Common myeloid progenitor, CD34-positive (primary cell): ENCODE measurements around the gene CEP170B.

Experiments
- CTCF ChIA-PET: fragments of 350-600 bp; sonication (Branson Sonifier 250); formaldehyde crosslinking; loops from one replicate; lab custom pipeline; 2021; ENCODE audit warnings: antibody characterized with exemption; lab: Charles Lee
- POLR2A ChIA-PET: fragments of 350-600 bp; sonication (Branson Sonifier 250); formaldehyde crosslinking; loops from one replicate; lab custom pipeline; 2021; ENCODE audit warnings: antibody characterized with exemption; lab: Charles Lee
- DNase-seq, 3 donors: peaks; one replicate each; pipeline versions ENCODE4 v3.0.0 to v3.0.0-alpha.2; 2013
- H3K27ac ChIP-seq, 2 experiments: 1 replicate in 1 of 2; 2 replicates in 1 of 2; pipeline ENCODE4 v1.7.0; 2013; ENCODE audit warnings: inconsistent platforms in 2 of 2, low read length in 2 of 2, mild to moderate bottlenecking in 2 of 2, low read depth in 1 of 2, moderate library complexity in 1 of 2; ENCODE audit not compliant: severe bottlenecking in 2 of 2, insufficient read depth in 1 of 2, poor library complexity in 1 of 2
- H3K27me3 ChIP-seq, 5 experiments: replicated peaks in 2 of 5; 1 replicate in 3 of 5; 2 replicates in 2 of 5; pipeline versions ENCODE4 v1.6.1 to v1.7.0; 2013; ENCODE audit warnings: low read length in 4 of 5, mild to moderate bottlenecking in 2 of 5, moderate library complexity in 2 of 5, inconsistent platforms in 1 of 5; ENCODE audit not compliant: insufficient read depth in 5 of 5, control insufficient read depth in 4 of 5
- H3K36me3 ChIP-seq, 4 experiments: 1 replicate in 2 of 4; 2 replicates in 2 of 4; pipeline versions ENCODE4 v1.6.1 to v1.7.0; 2013; ENCODE audit warnings: low read length in 3 of 4, control low read depth in 1 of 4, mild to moderate bottlenecking in 1 of 4; ENCODE audit not compliant: control insufficient read depth in 4 of 4, insufficient read depth in 4 of 4
- H3K4me1 ChIP-seq, 4 experiments: 1 replicate in 3 of 4; 2 replicates in 1 of 4; pipeline versions ENCODE4 v1.6.1 to v1.7.1; 2013; ENCODE audit warnings: low read length in 3 of 4, mild to moderate bottlenecking in 3 of 4, control low read depth in 1 of 4, inconsistent platforms in 1 of 4, moderate library complexity in 1 of 4; ENCODE audit not compliant: control insufficient read depth in 4 of 4, insufficient read depth in 4 of 4; ENCODE audit errors: control extremely low read depth in 1 of 4
- H3K4me3 ChIP-seq, 7 experiments: 1 replicate in 4 of 7; 2 replicates in 3 of 7; pipeline versions ENCODE4 v1.5.1 to v1.7.0; 2013; ENCODE audit warnings: mild to moderate bottlenecking in 7 of 7, low read length in 6 of 7, moderate library complexity in 6 of 7, inconsistent platforms in 2 of 7, low read depth in 2 of 7, control low read depth in 1 of 7; ENCODE audit not compliant: insufficient read depth in 4 of 7, control insufficient read depth in 1 of 7; ENCODE audit errors: extremely low read depth in 1 of 7
- H3K9me3 ChIP-seq, 5 experiments: 1 replicate in 4 of 5; 2 replicates in 1 of 5; pipeline versions ENCODE4 v1.6.1 to v1.7.1; 2013; ENCODE audit warnings: low read length in 4 of 5, mild to moderate bottlenecking in 2 of 5, inconsistent platforms in 1 of 5, low read depth in 1 of 5, moderate library complexity in 1 of 5; ENCODE audit not compliant: control insufficient read depth in 4 of 5, insufficient read depth in 2 of 5; ENCODE audit errors: control extremely low read depth in 1 of 5
- WGBS: methylation state at CpG from one replicate; pipeline ENCODE4 v1.1.5; 2013; ENCODE audit not compliant: insufficient coverage; 5-methylcytosine and 5-hydroxymethylcytosine counted together

CEP170B gene

GRCh38 chr14:104863131-104863862 lies 1.8 kb upstream of the CEP170B start:
- no peak overlapping the region for H3K4me3 ChIP-seq

DNA sequence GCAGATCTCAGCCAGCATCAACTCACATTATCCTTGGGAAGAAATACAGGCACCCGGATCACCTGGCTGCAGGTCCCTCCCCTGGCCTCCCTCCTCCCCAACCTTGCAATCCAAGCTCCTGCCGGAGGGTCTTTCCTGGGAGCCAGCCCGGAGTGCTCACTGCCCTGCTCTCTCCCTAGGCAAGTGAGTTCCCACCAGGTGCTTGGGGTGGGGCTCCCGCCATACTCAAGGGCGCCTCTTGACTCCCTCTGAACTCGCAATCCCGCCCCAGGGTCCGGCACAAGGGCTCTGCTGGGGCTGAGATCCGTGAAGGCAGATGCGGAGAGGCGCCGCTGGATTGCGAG lies 1.2 kb upstream of the CEP170B start:
- H3K9me3 ChIP-seq: no peaks in the 10 kb centered on the region
- H3K36me3 ChIP-seq: no peaks in the 10 kb centered on the region
- no peak for DNase-seq
- no peak overlapping the region for H3K27ac ChIP-seq
- ChIA-PET CTCF (no interaction called here), POLR2A (no interaction called here)
- H3K4me1 ChIP-seq: peaks cover 0 to 20% (median 15%) of the 10 kb centered on the region in 4 experiments
- 10% methylated on average over 13 of the region's 13 CpGs for WGBS
- H3K4me3 ChIP-seq: peak overlapping the region in 2 of 7 experiments; percentile 46 to 57
- H3K27me3 ChIP-seq: peaks cover 0 to 57% (median 26%) of the 10 kb centered on the region in 5 experiments

More at GRCh38 chr14:104863131-104863862, 1.8 kb upstream of the CEP170B start:
- POLR2A ChIA-PET: no interaction called here
- Histone ChIP-seq H3K9me3 (no peaks in the 10 kb centered on the region), H3K27ac (no peak overlapping the region), H3K4me1 (peaks cover 0 to 20% (median 15%) of the 10 kb centered on the region in 4 experiments), H3K36me3 (no peaks in the 10 kb centered on the region), H3K27me3 (peaks cover 0 to 54% (median 26%) of the 10 kb centered on the region in 5 experiments)
- 67% methylated on average over 8 of the region's 13 CpGs for WGBS
- CTCF ChIA-PET: no interaction called here
- no peak for DNase-seq

GRCh38 chr14:104864267-104865080 lies 594 bp upstream of the CEP170B start:
- H3K27ac ChIP-seq: no peak overlapping the region
- ChIA-PET POLR2A (no interaction called here), CTCF (no interaction called here)
- peak overlapping the region in 5 of 7 experiments; percentile 42 to 57 (median 46) for H3K4me3 ChIP-seq
- H3K27me3 ChIP-seq: peaks cover 0 to 57% (median 26%) of the 10 kb centered on the region in 5 experiments
- DNase-seq: peak in 2 of 3 donors; percentile 50 to 52
- 3% methylated on average over 35 of the region's 70 CpGs for WGBS
- no peaks in the 10 kb centered on the region for H3K9me3 ChIP-seq
- H3K4me1 ChIP-seq: peaks cover 0 to 20% (median 15%) of the 10 kb centered on the region in 4 experiments
- no peaks in the 10 kb centered on the region for H3K36me3 ChIP-seq

DNA sequence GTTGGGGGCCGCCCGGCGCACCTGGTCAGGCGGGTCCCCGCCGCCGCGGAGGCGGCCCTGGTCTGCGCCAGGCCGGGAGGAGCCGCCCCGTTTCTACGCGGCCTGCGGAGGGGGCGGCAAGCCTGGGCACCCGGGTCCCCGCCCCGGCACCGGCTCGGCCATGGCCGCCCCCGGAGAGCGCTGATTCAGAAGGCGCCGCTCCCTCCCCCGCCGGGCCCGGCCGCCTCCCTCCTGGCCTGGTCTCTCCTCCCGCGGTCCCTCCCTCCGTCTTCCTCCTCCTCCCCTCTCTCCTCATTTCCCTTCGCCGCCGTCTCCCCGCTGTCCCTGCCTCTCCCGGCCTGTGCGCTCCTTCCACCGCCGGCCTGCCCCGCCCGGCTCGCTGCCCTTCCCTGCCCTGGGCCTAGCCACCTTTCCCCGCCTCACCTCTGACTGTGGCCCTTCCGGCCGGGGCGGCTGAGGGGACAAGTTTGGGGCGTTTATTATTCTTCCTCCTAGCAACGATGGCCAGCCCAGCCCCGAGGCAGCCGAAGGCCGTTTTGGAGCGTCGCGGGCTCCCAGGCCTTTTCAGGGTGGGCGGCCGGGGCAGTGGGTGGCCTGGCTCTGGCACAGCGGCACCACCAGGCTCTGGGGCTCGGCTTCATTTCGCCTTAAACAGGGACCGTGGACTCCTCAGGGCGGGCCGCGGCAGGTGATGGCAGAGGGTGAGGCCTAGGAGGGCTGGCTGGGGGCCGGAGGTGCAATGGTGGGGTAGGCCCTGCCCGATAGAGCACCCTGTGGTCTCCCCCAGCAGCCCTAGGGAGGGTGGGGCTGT lies 768 bp downstream of the CEP170B start:
- peak in 2 of 3 donors; percentile 10 to 14 for DNase-seq
- Histone ChIP-seq H3K9me3 (no peaks in the 10 kb centered on the region), H3K27ac (no peak overlapping the region), H3K27me3 (peaks cover 0 to 57% (median 26%) of the 10 kb centered on the region in 5 experiments), H3K36me3 (no peaks in the 10 kb centered on the region), H3K4me3 (peak overlapping the region; percentile 13 to 73 (median 57)), H3K4me1 (peaks cover 0 to 20% (median 15%) of the 10 kb centered on the region in 4 experiments)
- WGBS: 5% methylated on average over 54 of the region's 68 CpGs
- POLR2A ChIA-PET: no interaction called here
- CTCF ChIA-PET: no interaction called here

DNA sequence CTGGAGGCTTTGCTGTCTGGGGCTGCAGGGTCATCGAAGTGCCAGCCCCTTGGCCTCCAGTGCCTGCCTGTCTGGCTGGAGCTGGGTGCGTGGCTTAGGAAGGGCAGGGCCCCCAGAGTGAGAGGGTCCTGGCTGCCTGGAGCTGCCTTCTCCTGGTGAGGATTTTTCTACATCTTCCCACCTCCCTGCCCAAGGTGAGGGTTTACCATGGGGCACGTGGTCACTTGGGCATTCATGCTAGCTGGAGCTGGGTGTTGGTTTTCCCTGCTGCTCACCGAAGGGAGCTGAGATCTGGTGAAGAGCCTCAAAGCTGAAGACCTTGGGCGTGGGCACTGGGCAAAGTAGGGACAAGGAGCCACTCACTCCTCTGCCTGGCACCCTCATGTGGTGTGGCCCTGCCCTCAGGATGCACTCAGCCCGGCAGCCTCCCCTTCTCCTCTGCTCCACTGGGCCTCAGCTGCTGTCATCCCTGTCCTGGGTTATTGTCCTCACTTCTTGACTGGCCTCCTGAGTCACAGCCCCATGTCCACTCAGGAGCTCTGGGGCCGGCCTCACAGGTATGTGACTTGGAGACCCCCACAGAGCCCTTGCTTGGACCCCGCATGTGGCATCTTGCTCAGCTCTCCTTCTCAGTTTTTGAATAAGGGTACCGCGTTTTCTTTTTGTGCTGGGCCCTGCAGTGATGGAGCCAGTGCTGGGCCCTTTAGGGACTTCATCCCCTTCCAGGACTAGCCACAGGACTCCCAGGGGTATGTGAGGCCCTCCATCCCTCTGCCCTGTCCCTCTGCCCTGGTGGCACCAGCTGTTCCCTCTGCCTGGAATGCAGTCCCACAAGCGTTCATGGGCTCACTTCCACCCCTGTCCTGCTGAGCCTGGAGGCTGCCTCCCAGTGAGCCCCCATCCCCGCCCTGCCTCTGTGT lies 1.6 kb downstream of the CEP170B start:
- ChIA-PET CTCF (no interaction called here), POLR2A (no interaction called here)
- Histone ChIP-seq H3K4me1 (peaks cover 0 to 20% (median 15%) of the 10 kb centered on the region in 4 experiments), H3K4me3 (peak overlapping the region in 1 of 7 experiments; percentile 73), H3K9me3 (no peaks in the 10 kb centered on the region), H3K27ac (no peak overlapping the region), H3K27me3 (peaks cover 0 to 57% (median 26%) of the 10 kb centered on the region in 5 experiments), H3K36me3 (no peaks in the 10 kb centered on the region)
- DNase-seq: no peak
- WGBS: 95% methylated on average over 10 of the region's 12 CpGs

- no peak overlapping the region for H3K27ac ChIP-seq
- WGBS: 100% methylated on average over 5 of the region's 6 CpGs
- H3K27me3 ChIP-seq: peaks cover 0 to 55% (median 26%) of the 10 kb centered on the region in 5 experiments
- ChIA-PET CTCF (interaction anchor here (1.2 kb wide), 1 partner anchor 65 kb away, joined by 3 read pairs; no protein-coding TSS in a partner anchor), POLR2A (no interaction called here)
- no peaks in the 10 kb centered on the region for H3K9me3 ChIP-seq
- DNase-seq: no peak
- peaks cover 0 to 26% (median 18%) of the 10 kb centered on the region in 4 experiments for H3K4me1 ChIP-seq
- no peak overlapping the region for H3K4me3 ChIP-seq
- H3K36me3 ChIP-seq: no peaks in the 10 kb centered on the region
Observed at GRCh38 chr14:104867371-104868059, 2.4 kb downstream of the CEP170B start.
